HT1080 (cell line): ENCODE measurements around the gene NECAB3. TPM values are rescaled to one million over a fixed set of nuclear protein-coding genes. Genes with fewer than 3 reads are reported as not detected.
"Not testable (repeated sequence)": the region's sequence is repeated elsewhere in the genome, so short reads cannot be mapped to it uniquely, and the experiment has no call there.

Experiments used
- DNase-seq: peaks from one replicate; pipeline ENCODE4 v3.0.0-alpha.2; 2015; ENCODE audit warnings: low read depth
- polyA plus RNA-seq, 2 experiments: library from polyadenylated mRNA; depleted of rRNA; stranded (reverse); fragments of >200 nt; gene quantifications; 2 replicates each; pipeline ENCODE4 v1.2.3, GENCODE V29; 2015
- total RNA-seq: library from RNA; depleted of rRNA; stranded (reverse); fragments of >200 nt; shearing (Covaris generic); gene quantifications from 2 replicates; pipeline ENCODE4 v1.2.3, GENCODE V29; 2014; rRNA removed

The NECAB3 gene, protein sequence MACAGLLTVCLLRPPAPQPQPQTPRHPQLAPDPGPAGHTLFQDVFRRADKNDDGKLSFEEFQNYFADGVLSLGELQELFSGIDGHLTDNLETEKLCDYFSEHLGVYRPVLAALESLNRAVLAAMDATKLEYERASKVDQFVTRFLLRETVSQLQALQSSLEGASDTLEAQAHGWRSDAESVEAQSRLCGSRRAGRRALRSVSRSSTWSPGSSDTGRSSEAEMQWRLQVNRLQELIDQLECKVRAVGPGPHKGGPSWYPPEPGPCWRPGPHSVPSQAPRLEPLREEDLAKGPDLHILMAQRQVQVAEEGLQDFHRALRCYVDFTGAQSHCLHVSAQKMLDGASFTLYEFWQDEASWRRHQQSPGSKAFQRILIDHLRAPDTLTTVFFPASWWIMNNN
- 22.8 and 25.1 TPM in 2 replicates for total RNA-seq
- 9.3 and 9.5 TPM in 2 replicates for polyA plus RNA-seq (2015; cell fraction: cytosol; rRNA removed)
- 29.2 and 38.5 TPM in 2 replicates for polyA plus RNA-seq (2015; cell fraction: nucleus; rRNA removed)

DNA sequence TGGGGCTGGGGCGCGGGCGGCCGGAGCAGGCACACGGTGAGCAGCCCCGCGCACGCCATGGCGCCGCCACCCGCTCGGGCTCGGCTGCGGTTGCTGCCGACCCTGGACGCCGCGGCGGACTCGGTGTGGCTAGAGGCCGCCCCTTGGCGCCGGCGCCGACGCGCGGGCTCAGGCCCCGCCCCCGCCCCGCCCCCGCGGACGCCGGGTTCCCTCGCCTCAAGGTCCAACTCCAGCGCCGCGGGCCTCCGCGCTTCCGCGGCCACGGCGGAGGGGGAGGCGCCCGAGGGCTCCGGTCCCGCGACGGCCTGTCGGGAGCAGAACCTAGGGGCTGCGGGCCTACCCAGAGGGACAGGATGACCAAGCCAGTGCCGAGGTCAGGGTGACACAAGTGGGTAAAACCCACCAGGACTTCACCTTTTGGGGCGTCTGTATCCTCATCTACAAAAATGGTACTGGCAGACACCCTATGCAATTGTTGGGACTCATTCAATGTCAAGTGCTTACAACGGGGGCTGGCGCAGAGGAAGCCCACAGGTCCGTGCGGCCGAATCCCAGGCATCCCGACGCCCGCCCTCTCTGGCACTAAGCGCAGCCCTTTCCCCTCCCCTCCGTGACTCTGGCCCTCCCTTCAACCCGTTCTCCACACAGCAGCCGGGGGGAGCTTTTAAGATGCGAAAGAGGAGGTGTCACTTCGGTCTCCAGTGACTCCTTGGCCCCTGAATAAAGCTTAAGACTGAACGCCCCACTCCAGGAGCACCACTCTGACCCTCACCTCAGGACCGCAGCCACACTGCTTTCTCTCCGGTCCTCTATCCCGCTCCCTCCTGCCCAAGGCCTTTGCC is at the start of gene NECAB3:
TSS of gene NECAB3 (minus strand) at position 135 of the 842 bp plus-strand sequence. CDS start at position 59, 76 bp downstream.
- peak; percentile 54 for DNase-seq

DNA sequence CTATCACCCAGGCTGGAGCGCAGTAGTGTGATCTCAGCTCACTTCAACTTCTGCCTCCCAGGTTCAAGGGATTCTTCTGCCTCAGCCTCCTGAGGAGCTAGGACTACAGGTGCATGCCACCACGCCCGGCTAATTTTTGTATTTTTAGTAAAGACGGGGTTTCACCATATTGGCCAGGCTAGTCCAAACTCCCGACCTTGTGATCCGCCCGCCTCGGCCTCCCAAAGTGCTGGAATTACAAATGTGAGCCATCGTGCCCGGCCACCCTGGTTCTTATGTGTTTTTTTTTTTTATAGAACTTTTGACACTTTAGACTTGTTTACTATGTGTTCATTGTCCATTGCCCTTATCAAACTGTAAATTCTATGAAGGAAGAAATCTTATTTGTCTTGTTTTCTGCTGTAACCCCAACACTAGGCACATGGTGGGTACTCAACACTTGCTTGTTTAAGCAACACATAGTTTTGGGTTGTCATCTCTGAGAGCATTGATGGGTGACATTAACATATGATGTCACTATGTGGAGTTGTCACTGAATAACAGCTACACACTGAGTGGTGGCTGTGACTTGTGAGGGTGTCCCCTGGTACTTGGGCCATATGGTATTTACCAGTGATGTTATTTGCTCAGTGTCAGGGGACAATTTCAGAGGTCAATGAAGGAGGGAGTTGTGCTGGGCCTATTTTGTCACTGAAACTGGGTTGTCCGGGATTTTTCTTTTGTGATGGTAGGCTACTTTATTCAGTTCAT is 47.3 kb upstream of the NECAB3 start:
- DNase-seq, result no peak

DNA sequence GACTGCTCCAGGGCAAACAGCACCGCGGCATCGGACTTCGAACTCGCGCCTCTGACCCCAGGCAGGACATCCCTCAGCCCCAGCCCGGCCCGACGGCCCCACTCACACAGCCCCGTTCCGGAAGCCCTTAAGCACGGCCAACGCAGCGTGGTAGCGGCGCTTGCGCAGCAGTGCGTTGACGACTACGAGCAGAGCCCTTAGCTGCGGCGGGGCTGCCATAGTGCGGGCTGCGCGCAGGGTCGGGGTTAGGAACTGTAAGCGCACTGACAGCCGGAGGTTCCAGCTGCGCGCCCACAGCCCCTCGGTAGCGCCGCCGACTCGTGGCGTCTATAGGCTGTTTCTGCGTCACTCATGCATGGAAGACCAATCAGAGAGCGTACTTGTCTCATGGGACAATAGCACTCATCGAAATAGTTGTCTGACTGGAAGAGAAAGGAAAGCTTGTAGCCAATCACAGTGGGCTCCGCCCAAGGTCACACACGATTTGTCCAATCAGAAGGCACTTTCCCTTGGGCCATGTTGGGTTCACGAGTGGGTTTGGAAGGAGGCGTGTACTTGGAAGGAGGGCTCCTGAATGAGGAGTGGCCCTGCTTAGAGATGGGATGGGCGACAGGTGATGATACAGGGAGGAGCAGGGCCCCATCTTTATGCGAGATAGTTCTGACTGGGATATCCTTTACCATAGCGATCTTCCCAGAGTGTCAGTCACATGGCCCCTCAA is 45.9 kb upstream of the NECAB3 start, which contains the start of gene PXMP4:
TSS of gene PXMP4 (minus strand) at position 322 of the 721 bp plus-strand sequence. CDS start at position 219, 103 bp downstream.
- DNase-seq, result peak; percentile 97

DNA sequence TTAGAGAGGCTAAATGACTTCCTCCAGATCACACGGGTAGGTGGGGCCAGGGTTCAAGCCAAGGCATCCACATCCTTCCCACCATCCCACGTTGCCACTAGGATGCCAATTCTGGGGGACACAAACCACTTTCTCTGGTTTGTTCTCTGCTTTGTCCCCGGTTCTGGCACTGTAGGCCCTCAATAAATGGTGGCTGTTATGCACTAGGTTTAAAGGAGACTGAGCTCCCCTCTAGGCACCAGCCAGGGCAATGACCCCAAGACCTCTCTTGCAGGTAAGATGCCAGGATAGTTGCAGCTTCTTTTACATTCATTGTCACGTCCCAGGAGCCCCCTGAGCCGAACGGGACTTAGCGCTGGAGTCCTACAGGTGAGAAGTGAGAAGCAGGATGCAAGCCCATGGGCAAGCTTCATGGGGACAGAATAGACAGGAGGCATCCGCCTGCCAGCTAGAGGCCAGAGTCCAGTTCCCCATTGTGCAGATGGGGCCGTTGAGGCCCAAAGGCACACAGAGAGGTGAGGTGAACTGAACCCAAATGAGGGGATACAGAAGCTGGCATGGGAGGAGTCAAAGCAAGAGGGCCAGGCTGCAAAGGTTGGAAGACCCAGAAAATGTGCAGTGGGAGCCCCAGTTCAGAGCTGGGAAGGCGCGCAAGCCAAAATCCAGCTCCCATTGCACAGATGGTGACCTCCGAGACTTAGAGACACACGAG is 45.2 kb upstream of the NECAB3 start:
- peak; percentile 14 for DNase-seq

DNA sequence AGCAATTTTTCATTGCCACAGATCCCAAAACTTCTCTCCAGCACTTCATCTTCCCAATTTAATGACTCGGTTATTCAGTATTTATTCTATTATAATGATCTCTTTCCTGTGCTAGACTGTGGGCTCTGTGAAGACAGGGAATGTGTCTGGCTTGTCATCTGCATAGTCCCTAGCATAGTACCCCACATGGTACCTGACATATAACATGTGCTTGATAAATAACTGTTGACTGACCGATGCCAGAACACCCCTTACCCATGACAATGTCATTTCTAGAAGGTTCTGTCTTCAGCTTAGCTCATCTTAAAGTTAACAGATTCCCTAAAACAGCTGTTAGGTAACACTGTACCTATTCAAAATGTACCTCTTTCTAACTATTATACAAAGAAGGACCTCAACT is 42.3 kb upstream of the NECAB3 start:
- DNase-seq, result no peak

DNA sequence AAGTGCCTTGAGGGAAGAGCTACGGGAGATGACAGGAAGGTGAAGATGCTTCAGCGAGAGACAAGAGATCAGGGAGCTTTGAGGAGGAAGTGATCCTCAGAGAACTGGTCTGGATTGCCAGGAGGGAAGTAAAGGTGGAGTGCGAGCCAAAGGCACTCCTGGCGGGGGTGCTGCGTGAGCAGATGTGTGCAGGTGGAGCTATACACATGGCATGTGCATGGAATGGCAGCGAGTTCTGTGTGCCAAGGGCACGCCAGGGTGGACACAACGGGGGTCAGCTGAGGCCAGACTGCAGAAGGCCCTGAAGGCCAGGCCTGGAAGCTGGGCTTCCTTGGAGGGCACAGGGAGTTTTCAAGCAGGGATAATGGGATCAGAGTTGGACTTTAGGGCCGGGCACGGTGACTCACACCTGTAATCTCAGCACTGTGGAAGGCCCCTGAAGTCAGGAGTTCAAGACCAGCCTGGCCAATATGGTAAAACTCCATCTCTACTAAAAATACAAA is 39.7 kb upstream of the NECAB3 start:
- no peak for DNase-seq

DNA sequence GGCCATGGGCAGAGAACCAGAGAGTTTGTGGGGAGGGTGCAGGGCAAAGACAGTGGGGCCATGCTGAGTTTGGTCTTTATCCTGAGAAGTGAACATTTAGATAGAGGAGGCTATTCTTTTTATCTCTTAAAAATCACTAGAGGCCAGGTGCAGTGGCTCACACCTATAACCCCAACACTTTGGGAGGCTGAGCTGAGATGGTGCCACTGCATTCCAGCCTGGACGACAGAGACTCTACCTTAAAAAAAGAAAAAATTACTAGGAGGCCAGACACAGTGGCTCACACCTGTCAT is 37.2 kb upstream of the NECAB3 start:
- no peak for DNase-seq

DNA sequence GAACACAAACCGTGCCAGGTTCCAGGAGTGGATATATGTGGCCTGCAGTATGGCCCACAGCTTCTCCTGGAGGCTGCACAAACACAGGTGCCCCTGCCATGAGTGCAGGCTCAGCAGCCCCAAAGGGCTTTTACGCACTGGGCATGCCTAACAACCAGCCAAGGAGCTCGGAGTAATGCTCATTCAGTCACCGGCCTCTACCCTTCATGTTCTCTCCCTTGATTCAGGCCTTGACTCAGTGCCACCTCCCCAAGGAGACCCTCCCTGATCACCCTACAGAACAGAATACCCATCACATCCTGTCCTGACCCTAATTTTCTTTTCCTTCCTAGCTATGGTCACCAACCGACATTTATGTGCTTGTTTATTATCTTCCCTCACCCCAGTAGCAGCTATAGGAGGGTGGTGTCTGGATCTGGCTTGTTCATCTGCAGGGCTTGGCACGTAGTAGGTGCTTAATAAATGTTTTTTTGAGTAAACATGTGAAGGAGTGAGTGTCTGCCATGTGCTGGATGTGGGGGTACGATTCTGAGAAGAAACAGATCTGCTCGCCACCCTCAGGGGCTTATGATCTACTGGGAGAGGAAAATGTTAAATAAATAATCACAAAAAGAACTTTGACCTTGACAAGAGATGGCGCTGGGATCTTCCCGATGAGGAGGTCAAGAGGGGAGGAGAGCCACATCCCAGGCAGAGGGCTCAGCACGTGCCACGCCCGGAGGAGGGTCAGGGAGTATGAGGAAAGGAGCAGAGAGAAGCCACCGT is 36.6 kb upstream of the NECAB3 start:
- no peak for DNase-seq

DNA sequence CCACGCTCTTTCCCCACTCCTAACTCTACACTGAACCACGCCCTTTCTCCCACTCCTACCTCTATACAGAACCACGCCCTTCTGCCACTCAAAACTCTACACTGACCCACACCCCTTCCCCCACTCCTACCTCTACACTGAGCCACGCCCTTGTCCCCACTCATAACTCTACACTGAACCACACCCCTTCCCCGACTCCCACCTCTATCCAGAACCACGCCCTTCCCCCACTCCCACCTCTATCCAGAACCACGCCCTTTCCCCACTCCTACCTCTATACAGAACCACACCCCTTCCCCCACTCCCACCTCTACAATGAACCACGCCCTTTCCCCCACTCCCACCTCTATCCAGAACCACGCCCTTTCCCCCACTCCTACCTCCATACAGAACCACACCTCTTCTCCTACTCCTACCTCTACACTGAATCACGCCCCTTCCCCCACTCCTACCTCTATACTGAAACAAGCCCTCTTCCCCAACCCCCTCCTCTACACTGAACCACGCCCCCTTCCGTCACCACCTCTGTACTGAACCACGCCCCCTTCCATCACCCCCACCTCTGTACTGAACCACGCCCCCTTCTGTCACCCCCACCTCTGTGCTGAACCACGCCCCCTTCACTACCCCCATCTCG is 35.8 kb upstream of the NECAB3 start:
- no peak for DNase-seq

DNA sequence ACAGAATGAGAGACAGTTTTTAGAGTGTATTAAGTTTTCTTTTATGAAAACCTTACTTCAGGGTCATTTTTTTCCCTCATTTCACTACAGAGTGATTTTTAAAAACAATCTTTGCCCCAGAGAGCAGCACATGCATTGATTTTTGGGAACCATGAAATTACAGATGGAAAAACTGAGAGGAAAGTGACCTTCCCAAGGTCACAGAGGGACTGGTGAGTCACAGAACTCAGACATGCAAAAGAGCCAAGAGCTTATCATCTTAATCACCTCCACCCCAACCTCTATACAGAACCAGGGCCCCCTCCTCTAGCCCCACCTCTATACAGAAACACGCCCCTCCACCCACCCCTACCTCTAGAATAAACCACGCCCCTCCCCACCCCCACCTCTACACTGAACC is 35.2 kb upstream of the NECAB3 start:
- no peak for DNase-seq

DNA sequence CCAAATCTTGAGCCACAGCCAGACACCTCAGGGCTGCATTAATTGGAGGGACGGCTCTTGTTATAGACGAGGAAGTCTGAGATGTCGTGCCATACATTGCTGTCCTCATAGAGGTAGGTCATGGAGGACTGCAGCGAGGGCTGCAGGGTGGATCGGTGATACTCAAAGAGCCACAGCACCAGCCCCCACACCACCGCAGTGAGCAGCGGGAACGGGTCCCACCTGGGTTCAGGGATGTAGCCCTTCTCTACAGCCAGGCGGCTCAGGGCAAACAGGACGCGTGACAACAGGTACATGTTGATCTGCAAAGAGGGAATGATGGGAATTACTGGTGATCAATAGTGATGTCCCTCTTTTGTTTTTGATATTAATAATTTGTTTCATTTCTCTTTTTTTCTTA is 33.4 kb upstream of the NECAB3 start:
- DNase-seq, result no peak

DNA sequence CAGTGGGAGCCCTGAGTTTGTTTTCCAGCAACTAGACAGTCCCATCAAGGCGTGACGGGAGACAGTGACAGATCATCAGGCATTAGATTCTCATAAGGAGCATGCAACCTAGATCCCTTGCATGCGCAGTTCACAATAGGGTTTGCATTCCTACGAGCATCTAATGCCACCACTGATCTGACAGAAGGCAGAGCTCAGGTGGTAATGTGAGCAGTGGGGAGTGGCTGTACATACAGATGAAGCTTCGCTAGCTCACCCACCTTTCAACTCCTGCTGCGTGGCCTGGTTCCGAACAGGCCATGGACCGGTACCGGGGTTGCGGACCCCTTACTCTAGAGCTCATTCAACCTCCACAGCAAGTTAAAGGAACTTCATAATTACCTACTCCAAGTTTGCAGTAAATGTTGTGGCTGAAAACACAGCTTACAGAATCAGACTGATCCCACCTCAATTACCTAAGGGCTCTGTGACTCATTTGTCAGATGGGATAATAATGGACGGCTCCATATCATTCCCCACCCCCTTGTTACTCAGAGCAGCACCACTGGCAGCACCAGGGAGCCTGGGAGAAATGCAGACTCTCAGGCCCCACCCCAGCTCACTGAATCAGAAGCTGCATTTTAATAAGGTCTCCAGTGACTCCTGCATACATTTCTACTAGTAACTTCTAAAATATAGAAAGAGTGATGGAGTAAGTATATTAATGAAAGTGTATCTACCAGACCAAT is 30.1 kb upstream of the NECAB3 start:
- DNase-seq, result peak; percentile 55

DNA sequence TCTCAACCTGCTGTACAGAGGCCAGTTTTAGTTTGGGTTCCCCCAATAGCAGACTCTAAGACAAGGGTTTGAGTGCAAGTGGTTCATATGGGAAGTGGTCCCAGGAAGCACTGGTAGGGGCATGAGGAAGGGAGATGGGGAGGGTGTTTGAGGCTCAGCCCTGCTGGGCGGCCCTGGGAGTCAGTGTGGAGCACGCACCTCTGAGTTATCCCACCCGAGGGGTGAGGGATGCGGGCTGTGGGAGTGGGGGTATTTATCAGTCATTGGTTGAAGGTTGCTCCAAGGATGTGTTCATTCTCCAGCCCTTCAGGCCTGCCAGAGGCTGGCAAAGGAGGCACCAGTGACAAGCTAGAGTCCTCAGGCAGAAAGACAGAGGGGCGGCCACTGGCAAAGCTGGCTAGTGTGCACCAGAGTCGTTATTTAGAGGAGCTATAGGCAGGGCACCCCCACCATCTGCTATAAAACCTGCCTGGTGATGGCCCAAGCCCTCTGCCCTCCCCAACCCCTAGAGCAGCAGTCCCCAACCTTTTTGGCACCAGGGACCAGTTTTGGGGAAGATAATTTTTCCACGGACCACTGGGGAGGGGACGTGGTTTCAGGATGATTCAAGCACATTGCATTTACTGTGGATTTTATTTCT is 29.4 kb upstream of the NECAB3 start:
- no peak for DNase-seq

DNA sequence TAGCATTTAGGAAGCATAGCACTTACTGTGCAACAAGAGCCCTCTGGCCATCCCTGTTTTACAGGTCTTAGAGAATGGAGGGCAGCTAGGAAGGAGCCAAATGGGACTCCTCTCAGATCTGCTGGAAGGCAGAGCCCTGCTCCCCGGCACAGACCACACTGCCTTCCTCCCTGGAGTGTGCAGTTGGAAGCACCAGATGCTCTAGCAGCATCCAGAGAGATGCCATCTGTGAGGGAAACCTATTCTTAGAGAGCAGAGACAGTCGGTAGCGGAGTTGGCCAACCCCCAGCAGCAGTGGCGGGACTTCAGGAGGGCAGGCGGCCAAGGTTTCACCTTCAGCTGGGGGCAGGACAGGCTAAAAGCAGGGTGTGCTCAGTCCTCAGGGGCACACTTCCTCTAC is 28.6 kb upstream of the NECAB3 start:
- DNase-seq, result no peak

DNA sequence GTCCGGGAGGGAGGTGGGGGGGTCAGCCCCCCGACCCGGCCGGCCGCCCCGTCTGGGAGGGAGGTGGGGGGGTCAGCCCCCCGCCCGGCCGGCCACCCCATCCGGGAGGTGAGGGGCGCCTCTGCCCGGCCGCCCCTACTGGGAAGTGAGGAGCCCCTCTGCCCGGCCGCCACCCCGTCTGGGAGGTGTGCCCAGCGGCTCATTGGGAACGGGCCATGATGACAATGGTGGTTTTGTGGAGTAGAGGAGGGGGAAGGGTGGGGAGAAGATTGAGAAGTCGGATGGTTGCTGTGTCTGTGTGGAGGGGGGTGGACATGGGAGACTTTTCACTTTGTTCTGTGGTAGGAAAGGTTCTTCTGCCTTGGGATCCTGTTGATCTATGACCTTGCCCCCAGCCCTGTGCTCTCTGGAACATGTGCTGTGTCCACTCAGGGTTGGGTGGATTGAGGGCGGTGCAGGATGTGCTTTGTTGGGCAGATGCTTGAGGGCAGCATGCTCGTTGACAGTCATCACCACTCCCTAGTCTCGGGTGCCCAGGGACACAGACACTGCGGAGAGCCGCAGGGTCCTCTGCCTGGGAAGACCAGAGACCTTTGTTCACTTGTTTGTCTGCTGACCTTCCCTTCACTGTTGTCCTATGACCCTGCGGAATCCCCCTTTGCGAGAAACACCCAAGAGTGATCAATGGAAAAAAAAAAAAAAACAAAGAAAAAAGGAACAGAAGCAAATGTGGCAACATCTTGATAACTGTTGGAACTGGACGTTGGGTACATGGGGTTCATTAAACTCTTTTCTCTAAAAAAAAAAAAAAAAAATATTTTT is 27.6 kb upstream of the NECAB3 start:
- DNase-seq, result no peak

DNA sequence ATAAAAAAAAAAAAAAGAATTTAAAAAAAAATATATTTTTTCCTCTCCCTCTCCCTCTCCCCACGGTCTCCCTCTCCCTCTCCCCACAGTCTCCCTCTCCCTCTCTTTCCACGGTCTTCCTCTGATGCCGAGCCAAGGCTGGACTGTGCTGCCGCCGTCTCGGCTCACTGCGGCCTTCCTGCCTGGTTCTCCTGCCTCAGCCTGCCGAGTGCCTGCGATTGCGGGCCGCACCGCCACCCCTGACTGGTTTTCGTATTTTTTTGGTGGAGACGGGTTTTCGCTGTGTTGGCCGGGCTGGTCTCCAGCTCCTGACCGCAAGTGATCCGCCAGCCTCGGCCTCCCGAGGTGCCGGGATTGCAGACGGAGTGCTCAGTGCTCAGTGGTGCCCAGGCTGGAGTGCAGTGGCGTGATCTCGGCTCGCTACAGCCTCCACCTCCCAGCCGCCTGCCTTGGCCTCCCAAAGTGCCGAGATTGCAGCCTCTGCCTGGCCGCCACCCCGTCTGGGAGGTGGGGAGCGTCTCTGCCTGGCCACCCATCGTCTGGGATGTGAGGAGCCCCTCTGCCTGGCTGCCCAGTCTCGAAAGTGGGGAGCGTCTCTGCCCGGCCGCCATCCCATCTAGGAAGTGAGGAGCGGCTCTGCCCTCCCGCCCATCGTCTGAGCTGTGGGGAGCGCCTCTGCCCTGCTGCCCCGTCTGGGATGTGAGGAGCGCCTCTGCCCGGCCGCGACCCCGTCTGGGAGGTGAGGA is 26.6 kb upstream of the NECAB3 start:
- DNase-seq, result not testable (repeated sequence)
